SU-DHL-6 (cell line): ENCODE results near the gene EXOC3L1.

Source experiments
- H2AFZ ChIP-seq: fragments of 200-600 bp; sonication (generic); 2 replicates; pipeline ENCODE4 v1.6.1; 2014; ENCODE audit warnings: low read depth, mild to moderate bottlenecking, moderate library complexity, mixed read lengths, antibody characterized with exemption, low read length; ENCODE audit not compliant: severe bottlenecking
- H3F3A ChIP-seq: fragments of 200-600 bp; shearing (Covaris generic); 2 replicates; pipeline ENCODE4 v1.6.0; 2016; ENCODE audit warnings: antibody characterized with exemption, mild to moderate bottlenecking; ENCODE audit not compliant: insufficient read depth
- H3K27ac ChIP-seq: fragments of 200-600 bp; sonication (generic); 2 replicates; pipeline ENCODE4 v1.5.1; 2016; ENCODE audit warnings: low read depth, mild to moderate bottlenecking, low read length, moderate library complexity, mixed read lengths
- H3K27me3 ChIP-seq: fragments of 200-600 bp; sonication (generic), shearing (Covaris generic); 2 replicates; pipeline ENCODE4 v1.6.0; 2014; ENCODE audit warnings: mild to moderate bottlenecking, low read length
- H3K36me3 ChIP-seq: fragments of 200-600 bp; sonication (generic); 2 replicates; pipeline ENCODE4 v1.6.1; 2014; ENCODE audit warnings: mild to moderate bottlenecking, low read length, mixed read lengths
- H3K4me2 ChIP-seq: fragments of 300-600, 200-600 bp; shearing (Covaris generic), sonication (generic); 2 replicates; pipeline ENCODE4 v1.6.0; 2014; ENCODE audit warnings: low read length, low read depth, mild to moderate bottlenecking; ENCODE audit not compliant: poor library complexity, severe bottlenecking
- H3K4me3 ChIP-seq: fragments of 200-600 bp; sonication (generic); 2 replicates; pipeline ENCODE4 v1.5.1; 2014; ENCODE audit warnings: antibody characterized with exemption, low read length, mild to moderate bottlenecking, mixed read lengths; ENCODE audit not compliant: insufficient read depth, poor library complexity, severe bottlenecking
- H3K79me2 ChIP-seq: fragments of 200-600 bp; sonication (generic); 2 replicates; pipeline ENCODE4 v1.6.1; 2014; ENCODE audit warnings: mild to moderate bottlenecking, low read length, moderate library complexity; ENCODE audit not compliant: insufficient read depth
- H3K9ac ChIP-seq: fragments of 200-600 bp; sonication (generic); 2 replicates; pipeline ENCODE4 v1.7.0; 2014; ENCODE audit warnings: mild to moderate bottlenecking, low read length
- H3K9me2 ChIP-seq: fragments of 200-600 bp; sonication (generic); replicated peaks from 2 replicates; pipeline ENCODE4 v1.6.1; 2014; ENCODE audit warnings: low read length; ENCODE audit not compliant: insufficient read depth
- H3K9me3 ChIP-seq: fragments of 200-600 bp; sonication (generic); 2 replicates; pipeline ENCODE4 v1.6.1; 2014; ENCODE audit warnings: low read length, mixed read lengths; ENCODE audit not compliant: insufficient read depth
- H4K20me1 ChIP-seq: fragments of 200-600 bp; sonication (generic); 2 replicates; pipeline ENCODE4 v1.6.1; 2014; ENCODE audit warnings: low read depth, mild to moderate bottlenecking, antibody characterized with exemption, low read length, moderate library complexity, mixed read lengths
- CTCF ChIP-seq: fragments of 200-600 bp; sonication (generic); IDR thresholded peaks from one replicate; pipeline ENCODE4 v1.5.1; 2017; ENCODE audit warnings: antibody characterized with exemption, mild to moderate bottlenecking, low read length, moderate library complexity; ENCODE audit not compliant: insufficient read depth, poor library complexity, severe bottlenecking
- EZH2phosphoT487 ChIP-seq: fragments of 200-600 bp; sonication (generic), shearing (Covaris generic); conservative IDR thresholded peaks from 2 replicates; pipeline ENCODE4 v1.6.1; 2018; ENCODE audit warnings: mild to moderate bottlenecking, antibody characterized with exemption, low read length, moderate library complexity, mixed read lengths

EXOC3L1 gene

GRCh38 chr16:67167588-67167987, 22.3 kb downstream of the EXOC3L1 start:
- no peak overlapping the region for H3K4me3 ChIP-seq
- H3K79me2 ChIP-seq: no peaks in the 10 kb centered on the region
- TF ChIP-seq CTCF (no peak), EZH2phosphoT487 (no peak)
- no peaks in the 10 kb centered on the region for H3K9me3 ChIP-seq
- H3K9ac ChIP-seq: no peak overlapping the region
- H4K20me1 ChIP-seq: no peaks in the 10 kb centered on the region
- no peak overlapping the region for H3K27ac ChIP-seq
- H2AFZ ChIP-seq: no peak overlapping the region
- no peaks in the 10 kb centered on the region for H3K9me2 ChIP-seq
- no peaks in the 10 kb centered on the region for H3K27me3 ChIP-seq
- H3K36me3 ChIP-seq: no peaks in the 10 kb centered on the region
- no peaks in the 10 kb centered on the region for H3F3A ChIP-seq
- no peak overlapping the region for H3K4me2 ChIP-seq

- Histone ChIP-seq H3K27me3 (no peaks in the 10 kb centered on the region), H3K9me3 (no peaks in the 10 kb centered on the region), H3K36me3 (no peaks in the 10 kb centered on the region), H3K4me3 (no peak overlapping the region), H4K20me1 (no peaks in the 10 kb centered on the region), H3K27ac (no peak overlapping the region), H3K9me2 (no peaks in the 10 kb centered on the region), H3F3A (no peaks in the 10 kb centered on the region), H3K79me2 (no peaks in the 10 kb centered on the region), H3K4me2 (no peak overlapping the region), H3K9ac (no peak overlapping the region), H2AFZ (no peak overlapping the region)
- TF ChIP-seq EZH2phosphoT487 (no peak), CTCF (no peak)
These were observed 23.3 kb downstream of the EXOC3L1 start for GRCh38 chr16:67166598-67167168.

- H3F3A ChIP-seq: no peaks in the 10 kb centered on the region
- no peaks in the 10 kb centered on the region for H3K79me2 ChIP-seq
- H3K4me3 ChIP-seq: no peak overlapping the region
- no peak for TF ChIP-seq EZH2phosphoT487
- TF ChIP-seq CTCF: no peak
- H3K4me2 ChIP-seq: no peak overlapping the region
- H3K36me3 ChIP-seq: no peaks in the 10 kb centered on the region
- H3K9me3 ChIP-seq: no peaks in the 10 kb centered on the region
- H3K9ac ChIP-seq: no peak overlapping the region
- H3K27ac ChIP-seq: no peak overlapping the region
- H3K9me2 ChIP-seq: no peaks in the 10 kb centered on the region
- H4K20me1 ChIP-seq: no peaks in the 10 kb centered on the region
- H2AFZ ChIP-seq: no peak overlapping the region
- no peaks in the 10 kb centered on the region for H3K27me3 ChIP-seq
These were observed 23.8 kb downstream of the EXOC3L1 start for GRCh38 chr16:67166110-67166547.
